B cell (primary cell): ENCODE measurements around the gene CCBE1. TPM values are rescaled to one million over a fixed set of nuclear protein-coding genes. Genes with fewer than 3 reads are reported as not detected.

Experiments used
- ATAC-seq: fragments of 200-7000 bp; cut with Tn5 transposase; one replicate; pipeline ENCODE4 v1.10.0; 2021; ENCODE audit warnings: low read depth, mild to moderate bottlenecking, moderate number of reproducible peaks, moderate library complexity
- CTCF ChIA-PET: fragments of 350-600 bp; sonication (Branson Sonifier 250); formaldehyde crosslinking; loops from one replicate; lab custom pipeline; 2021; ENCODE audit warnings: antibody characterized with exemption, inconsistent platforms; lab: Charles Lee
- POLR2A ChIA-PET: fragments of 350-600 bp; sonication (Branson Sonifier 250); formaldehyde crosslinking; loops from one replicate; lab custom pipeline; 2021; ENCODE audit warnings: antibody characterized with exemption; lab: Charles Lee
- DNase-seq: peaks from one replicate; pipeline ENCODE4 v3.0.0; 2013
- H2AFZ ChIP-seq: 2 replicates; pipeline ENCODE4 v1.6.1; 2012; ENCODE audit warnings: mild to moderate bottlenecking, low read depth, low read length; ENCODE audit not compliant: insufficient read depth, poor library complexity, severe bottlenecking
- H3K27ac ChIP-seq, 2 donors: 1 replicate in 1 of 2; 2 replicates in 1 of 2; pipeline ENCODE4 v1.5.1; 2012 to 2013; ENCODE audit warnings: low read length in 2 of 2, mild to moderate bottlenecking in 2 of 2, moderate library complexity in 1 of 2
- H3K27me3 ChIP-seq, 4 experiments: fragments of 200-600 bp in 1 of 4; sonication (generic) in 1 of 4; replicated peaks in 1 of 4; 1 replicate in 2 of 4; 2 replicates in 2 of 4; pipeline versions ENCODE4 v1.6.1 to v1.7.0; 2013 to 2016; ENCODE audit warnings: low read length in 3 of 4, mild to moderate bottlenecking in 2 of 4, mixed read lengths in 1 of 4, moderate library complexity in 1 of 4; ENCODE audit not compliant: insufficient read depth in 4 of 4, control insufficient read depth in 3 of 4; ENCODE audit errors: control extremely low read depth in 1 of 4
- H3K36me3 ChIP-seq, 2 experiments: replicated peaks in 1 of 2; 1 replicate in 1 of 2; 2 replicates in 1 of 2; pipeline versions ENCODE4 v1.6.1 to v1.7.1; 2013; ENCODE audit warnings: low read length in 1 of 2; ENCODE audit not compliant: insufficient read depth in 2 of 2, control insufficient read depth in 1 of 2; ENCODE audit errors: control extremely low read depth in 1 of 2, extremely low read depth in 1 of 2
- H3K4me1 ChIP-seq, 2 donors: fragments of 200-600 bp in 1 of 2; sonication (generic) in 1 of 2; 1 replicate in 1 of 2; 2 replicates in 1 of 2; pipeline versions ENCODE4 v1.5.1 to v1.6.1; 2013 to 2017; ENCODE audit warnings: low read length in 2 of 2; ENCODE audit not compliant: control insufficient read depth in 2 of 2, insufficient read depth in 2 of 2
- H3K4me2 ChIP-seq: replicated peaks from 2 replicates; pipeline ENCODE3; 2012; ENCODE audit warnings: mild to moderate bottlenecking, low read depth, low read length; ENCODE audit not compliant: poor library complexity, severe bottlenecking
- H3K4me3 ChIP-seq, 5 experiments: fragments of 200-600 bp in 1 of 5; sonication (generic) in 1 of 5; 1 replicate in 3 of 5; 2 replicates in 2 of 5; pipeline versions ENCODE4 v1.5.1 to v1.7.0; 2011 to 2016; ENCODE audit warnings: low read length in 4 of 5, mild to moderate bottlenecking in 4 of 5, low read depth in 2 of 5, control low read depth in 1 of 5, moderate library complexity in 1 of 5; ENCODE audit not compliant: insufficient read depth in 1 of 5; ENCODE audit errors: control extremely low read depth in 1 of 5, extremely low read depth in 1 of 5
- H3K79me2 ChIP-seq: fragments of 200-600 bp; sonication (generic); one replicate; pipeline ENCODE4 v1.6.0; 2016; ENCODE audit warnings: low read length; ENCODE audit not compliant: control insufficient read depth, insufficient read depth
- H3K9ac ChIP-seq: fragments of 200-600 bp; sonication (generic); 2 replicates; pipeline ENCODE4 v1.6.1; 2017; ENCODE audit warnings: mild to moderate bottlenecking, low read length, moderate library complexity
- H3K9me3 ChIP-seq, 3 donors: one replicate each; pipeline versions ENCODE4 v1.6.1 to v1.7.1; 2013; ENCODE audit warnings: low read length in 2 of 3; ENCODE audit not compliant: control insufficient read depth in 2 of 3, insufficient read depth in 1 of 3; ENCODE audit errors: control extremely low read depth in 1 of 3
- H4K20me1 ChIP-seq: 2 replicates; pipeline ENCODE4 v1.6.0; 2012; ENCODE audit warnings: mild to moderate bottlenecking, low read length; ENCODE audit not compliant: insufficient read depth, control insufficient read depth, poor library complexity, severe bottlenecking
- H3K27ac Mint-ChIP-seq: one replicate; pipeline ENCODE4 v1.8.0; 2021; ENCODE audit warnings: mixed read lengths
- H3K27me3 Mint-ChIP-seq: one replicate; pipeline ENCODE4 v1.8.0; 2021; ENCODE audit warnings: mixed read lengths
- H3K4me1 Mint-ChIP-seq: one replicate; pipeline ENCODE4 v1.8.0; 2021; ENCODE audit warnings: mixed read lengths
- H3K4me3 Mint-ChIP-seq: one replicate; pipeline ENCODE4 v1.8.0; 2021; ENCODE audit warnings: mixed read lengths
- H3K9me3 Mint-ChIP-seq: one replicate; pipeline ENCODE4 v1.8.0; 2022; ENCODE audit warnings: mixed read lengths; ENCODE audit not compliant: insufficient read depth
- EZH2 ChIP-seq: IDR thresholded peaks from 2 replicates; pipeline ENCODE4 v1.6.1; 2012; ENCODE audit warnings: borderline replicate concordance, low read depth, mild to moderate bottlenecking, moderate library complexity, low read length; ENCODE audit not compliant: insufficient read depth, poor library complexity, severe bottlenecking
- WGBS: methylation state at CpG from one replicate; pipeline ENCODE4 v1.1.5; 2013; ENCODE audit warnings: missing lambda C conversion rate; ENCODE audit not compliant: insufficient coverage; 5-methylcytosine and 5-hydroxymethylcytosine counted together
- intact Hi-C: fragments of 100-400 bp; cut with micrococcal nuclease; formaldehyde crosslinking; loops from one replicate; pipeline ENCODE4 v1.10.0; 2022
- polyA plus RNA-seq: library from polyadenylated mRNA; depleted of rRNA; stranded (reverse); fragments of >200 nt; gene quantifications from 2 replicates; pipeline ENCODE4 v1.2.3, GENCODE V29; 2012
- total RNA-seq, 2 donors: library from RNA; stranded (reverse); fragments of 120-200 nt in 1 of 2; gene quantifications; 1 replicate in 1 of 2; 2 replicates in 1 of 2; pipeline versions ENCODE4 v1.2.3 to v1.2.4, GENCODE V29; 2013 to 2022
- TF ChIP-seq, protein P1 (sequence below): fragments of 200-600 bp; IDR thresholded peaks from one replicate; pipeline ENCODE4 v1.8.0; 2022; ENCODE audit warnings: antibody characterized with exemption, mild to moderate bottlenecking

CCBE1 gene
- total and polyA plus RNA-seq, 2 donors (not counting 1 experiment from before 2014, with no cell fraction given): not detected

DNA sequence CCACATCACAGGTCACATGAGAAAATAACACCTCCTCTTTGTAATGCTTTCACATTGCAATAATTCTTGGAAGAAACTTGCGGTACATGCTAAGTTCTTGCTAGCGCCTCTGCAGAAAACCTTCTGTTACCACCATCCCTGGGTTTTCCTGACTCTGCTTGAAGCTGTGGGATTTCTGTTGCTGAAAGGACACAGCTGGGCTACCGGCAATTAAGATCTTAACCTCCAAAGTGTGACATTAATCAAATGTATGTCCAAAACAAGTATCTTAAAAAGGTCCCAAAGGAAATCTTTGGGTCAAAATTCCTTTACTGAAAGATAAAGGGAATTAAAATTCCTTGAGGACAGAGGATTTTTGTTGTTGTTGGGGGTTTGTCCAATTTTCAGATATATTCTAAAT, 7.5 kb downstream of the CCBE1 start:
- no peaks in the 10 kb centered on the region for H3K9me3 Mint-ChIP-seq
- WGBS: no CpG with 5 or more reads among the region's 3 CpGs

DNA sequence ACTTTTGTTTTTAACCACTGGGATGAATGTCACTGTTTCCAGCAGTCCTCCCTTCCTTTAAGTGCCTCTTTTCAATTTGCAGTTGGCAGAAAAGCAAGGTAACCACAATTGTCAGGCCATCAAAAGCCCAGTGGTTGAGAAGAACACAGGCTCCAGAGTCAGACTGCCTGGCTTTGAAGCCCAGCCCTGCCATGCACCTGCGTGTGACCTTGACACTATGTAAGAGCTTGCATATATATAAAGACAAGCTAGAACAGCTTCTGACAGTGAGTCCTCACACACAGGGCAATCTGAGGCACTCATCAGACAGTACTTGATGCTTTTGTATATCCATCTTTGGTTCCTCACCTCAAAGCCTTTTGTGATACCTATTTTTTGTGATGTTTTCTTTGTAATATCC, 11.0 kb downstream of the CCBE1 start:
- Histone ChIP-seq H3K4me2 (no peak overlapping the region), H3K4me1 (no peaks in the 10 kb centered on the region), H3K27me3 (peaks cover 0 to 12% (median 4%) of the 10 kb centered on the region in 4 experiments), H2AFZ (no peak overlapping the region), H3K9me3 (peaks cover 0 to 2% (median 0%) of the 10 kb centered on the region in 3 donors), H3K9ac (no peak overlapping the region), H3K27ac (no peak overlapping the region), H4K20me1 (no peaks in the 10 kb centered on the region), H3K4me3 (no peak overlapping the region), H3K36me3 (no peaks in the 10 kb centered on the region), H3K79me2 (no peaks in the 10 kb centered on the region)
- TF ChIP-seq, protein P1, sequence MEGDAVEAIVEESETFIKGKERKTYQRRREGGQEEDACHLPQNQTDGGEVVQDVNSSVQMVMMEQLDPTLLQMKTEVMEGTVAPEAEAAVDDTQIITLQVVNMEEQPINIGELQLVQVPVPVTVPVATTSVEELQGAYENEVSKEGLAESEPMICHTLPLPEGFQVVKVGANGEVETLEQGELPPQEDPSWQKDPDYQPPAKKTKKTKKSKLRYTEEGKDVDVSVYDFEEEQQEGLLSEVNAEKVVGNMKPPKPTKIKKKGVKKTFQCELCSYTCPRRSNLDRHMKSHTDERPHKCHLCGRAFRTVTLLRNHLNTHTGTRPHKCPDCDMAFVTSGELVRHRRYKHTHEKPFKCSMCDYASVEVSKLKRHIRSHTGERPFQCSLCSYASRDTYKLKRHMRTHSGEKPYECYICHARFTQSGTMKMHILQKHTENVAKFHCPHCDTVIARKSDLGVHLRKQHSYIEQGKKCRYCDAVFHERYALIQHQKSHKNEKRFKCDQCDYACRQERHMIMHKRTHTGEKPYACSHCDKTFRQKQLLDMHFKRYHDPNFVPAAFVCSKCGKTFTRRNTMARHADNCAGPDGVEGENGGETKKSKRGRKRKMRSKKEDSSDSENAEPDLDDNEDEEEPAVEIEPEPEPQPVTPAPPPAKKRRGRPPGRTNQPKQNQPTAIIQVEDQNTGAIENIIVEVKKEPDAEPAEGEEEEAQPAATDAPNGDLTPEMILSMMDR: no peak
- no peak for TF ChIP-seq EZH2
- ATAC-seq (no peak), DNase-seq (no peak)
- H3K4me3 Mint-ChIP-seq: no peak overlapping the region
- peaks cover 31% of the 10 kb centered on the region for H3K27me3 Mint-ChIP-seq
- POLR2A ChIA-PET: no interaction called here
- no peaks in the 10 kb centered on the region for H3K4me1 Mint-ChIP-seq
- no peak overlapping the region for H3K27ac Mint-ChIP-seq
- no peaks in the 10 kb centered on the region for H3K9me3 Mint-ChIP-seq
- CTCF ChIA-PET: no interaction called here
- no CpG with 5 or more reads among the region's 1 CpG for WGBS
- intact Hi-C loops: no loop called here

More for the DNA sequence above, 7.5 kb downstream of the CCBE1 start:
- no peaks in the 10 kb centered on the region for H3K36me3 ChIP-seq
- no peaks in the 10 kb centered on the region for H3K4me1 Mint-ChIP-seq
- H3K9me3 ChIP-seq: peaks cover 0 to 2% (median 0%) of the 10 kb centered on the region in 3 donors
- H3K4me1 ChIP-seq: no peaks in the 10 kb centered on the region
- no peak overlapping the region for H3K4me3 ChIP-seq
- H3K4me2 ChIP-seq: no peak overlapping the region
- H3K4me3 Mint-ChIP-seq: no peak overlapping the region
- POLR2A ChIA-PET: no interaction called here
- H3K27ac Mint-ChIP-seq: no peak overlapping the region
- H2AFZ ChIP-seq: no peak overlapping the region
- ATAC-seq: no peak
- intact Hi-C loops: no loop called here
- no peaks in the 10 kb centered on the region for H3K79me2 ChIP-seq
- DNase-seq: no peak
- H3K27ac ChIP-seq: no peak overlapping the region
- H3K9ac ChIP-seq: no peak overlapping the region
- peaks cover 35% of the 10 kb centered on the region for H3K27me3 Mint-ChIP-seq
- no peaks in the 10 kb centered on the region for H4K20me1 ChIP-seq
- H3K27me3 ChIP-seq: peaks cover 0 to 17% (median 7%) of the 10 kb centered on the region in 4 experiments
- TF ChIP-seq, protein P1: no peak
- no peak for TF ChIP-seq EZH2
- CTCF ChIA-PET: interaction anchor here (1.4 kb wide), 1 partner anchor 18 kb away, joined by 3 read pairs; no protein-coding TSS in a partner anchor
